Right ventricle myocardium superior (tissue), 1 donor: Measurements from ENCODE around the gene FAM98C. TPM values are rescaled to one million over a fixed set of nuclear protein-coding genes. Genes with fewer than 3 reads are reported as not detected.
"Not testable (repeated sequence)": the region's sequence is repeated elsewhere in the genome, so short reads cannot be mapped to it uniquely, and the experiment has no call there.

Experiments
- ATAC-seq: fragments of 200-7000 bp; cut with Tn5 transposase; one replicate; pipeline ENCODE4 v1.9.1; 2020; ENCODE audit warnings: mild to moderate bottlenecking; ENCODE audit not compliant: poor library complexity
- DNase-seq: peaks from one replicate; pipeline ENCODE4 v3.0.0-alpha.2; 2020
- intact Hi-C: fragments of 100-400 bp; cut with DNase I; formaldehyde crosslinking; loops from one replicate; pipeline ENCODE4 v1.11.2; 2022
- total RNA-seq: library from RNA; stranded (reverse); fragmentation: NEBNext Ultra II Directional; extraction: Animal tissue kit (Norgen Biotek cat#: 25700); gene quantifications from one replicate; pipeline ENCODE4 v1.2.1, GENCODE V29; 2021
- donor health status: DM: no; HTN: yes; CAD: no; lungs with severe emphysema.

The FAM98C gene
- total RNA-seq, 1 donor from 2014 or later, result 10.5 TPM

GRCh38 chr19:38389957-38390924 is 12.7 kb upstream of the FAM98C start:
- ATAC-seq, result no peak
- intact Hi-C loops, result no loop called here
- no peak for DNase-seq

DNA sequence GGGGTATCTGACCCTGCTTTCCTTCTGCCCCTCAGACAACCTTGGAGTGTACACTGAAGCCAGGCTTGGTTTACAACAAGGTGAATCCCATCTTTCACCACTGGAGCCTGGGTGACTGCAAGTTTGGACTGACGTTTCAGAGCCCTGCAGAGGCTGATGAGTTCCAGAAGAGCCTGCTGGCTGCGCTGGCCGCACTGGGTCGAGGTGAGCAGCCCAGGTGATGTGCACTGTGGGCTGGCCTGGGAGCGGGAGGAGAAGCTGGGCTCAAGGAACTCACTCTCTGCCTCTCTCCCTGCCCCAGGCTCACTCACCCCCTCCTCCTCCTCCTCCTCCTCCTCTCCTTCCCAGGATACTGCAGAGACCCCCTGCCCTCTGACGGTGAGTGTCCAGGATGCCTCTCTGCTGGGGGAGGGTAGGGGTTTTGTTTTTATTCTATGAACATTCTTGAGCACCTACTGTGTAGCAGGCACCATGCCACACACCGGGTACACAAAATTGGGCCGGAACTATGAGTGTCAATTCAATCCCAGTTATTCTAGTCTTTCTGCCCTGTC is 10.9 kb upstream of the FAM98C start:
- DNase-seq (no peak), ATAC-seq (no peak)
- intact Hi-C loops, result no loop called here

- intact Hi-C loops, result no loop called here
- DNase-seq, result no peak
Observed at GRCh38 chr19:38392707-38393308, 10.1 kb upstream of the FAM98C start.

GRCh38 chr19:38394488-38394887 is 8.4 kb upstream of the FAM98C start:
- intact Hi-C loops, result no loop called here
- no peak for ATAC-seq
- DNase-seq, result no peak

More at GRCh38 chr19:38392707-38393308, 10.1 kb upstream of the FAM98C start:
- ATAC-seq, result no peak

DNA sequence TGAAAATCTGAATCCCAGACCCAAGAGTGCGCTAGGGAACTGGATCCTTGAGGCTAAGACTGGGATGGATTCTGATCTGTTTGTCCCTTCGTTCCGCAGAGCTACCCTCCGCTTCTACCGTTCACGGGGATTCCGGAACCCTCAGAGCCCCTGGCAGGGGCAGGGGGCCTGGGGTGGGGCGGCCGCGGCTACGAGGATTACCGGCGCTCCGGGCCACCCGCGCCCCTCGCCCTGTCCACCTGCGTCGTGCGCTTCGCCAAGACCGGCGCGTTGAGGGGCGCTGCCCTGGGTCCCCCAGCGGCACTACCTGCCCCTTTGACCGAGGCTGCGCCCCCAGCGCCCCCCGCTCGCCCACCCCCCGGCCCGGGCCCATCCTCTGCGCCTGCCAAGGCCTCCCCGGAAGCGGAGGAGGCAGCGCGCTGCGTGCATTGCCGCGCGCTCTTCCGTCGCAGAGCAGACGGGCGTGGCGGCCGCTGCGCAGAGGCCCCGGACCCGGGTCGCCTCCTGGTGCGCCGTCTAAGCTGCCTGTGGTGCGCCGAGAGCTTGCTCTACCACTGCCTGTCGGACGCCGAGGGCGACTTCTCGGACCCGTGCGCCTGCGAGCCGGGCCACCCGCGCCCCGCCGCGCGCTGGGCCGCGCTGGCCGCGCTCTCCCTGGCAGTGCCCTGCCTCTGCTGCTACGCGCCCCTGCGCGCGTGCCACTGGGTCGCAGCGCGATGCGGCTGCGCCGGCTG is 7.3 kb upstream of the FAM98C start:
- intact Hi-C loops, result no loop called here
- no peak for ATAC-seq
- no peak for DNase-seq

- DNase-seq (no peak), ATAC-seq (no peak)
- intact Hi-C loops, result no loop called here
Observed at GRCh38 chr19:38399081-38399480, 3.8 kb upstream of the FAM98C start.

DNA sequence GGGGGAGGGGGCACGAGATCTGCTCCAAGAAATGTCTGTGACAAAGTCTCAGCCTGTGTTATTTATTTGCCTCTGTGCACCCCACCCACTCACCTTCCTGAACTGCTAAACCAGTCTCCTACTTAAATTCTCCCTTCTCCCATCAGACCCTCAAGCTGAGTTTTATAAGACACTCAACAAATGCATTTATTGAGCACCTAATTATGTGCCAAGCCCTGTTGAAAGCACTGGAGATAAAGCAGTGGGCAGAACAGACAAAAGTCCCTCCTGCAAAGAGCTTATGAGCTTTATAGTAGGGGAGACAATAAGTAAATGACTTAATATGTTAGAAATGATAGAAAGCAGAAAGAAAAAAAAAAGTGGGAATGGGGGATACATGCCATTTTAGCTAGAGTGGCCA is 3.4 kb upstream of the FAM98C start:
- no peak for DNase-seq
- no peak for ATAC-seq
- intact Hi-C loops, result no loop called here

DNA sequence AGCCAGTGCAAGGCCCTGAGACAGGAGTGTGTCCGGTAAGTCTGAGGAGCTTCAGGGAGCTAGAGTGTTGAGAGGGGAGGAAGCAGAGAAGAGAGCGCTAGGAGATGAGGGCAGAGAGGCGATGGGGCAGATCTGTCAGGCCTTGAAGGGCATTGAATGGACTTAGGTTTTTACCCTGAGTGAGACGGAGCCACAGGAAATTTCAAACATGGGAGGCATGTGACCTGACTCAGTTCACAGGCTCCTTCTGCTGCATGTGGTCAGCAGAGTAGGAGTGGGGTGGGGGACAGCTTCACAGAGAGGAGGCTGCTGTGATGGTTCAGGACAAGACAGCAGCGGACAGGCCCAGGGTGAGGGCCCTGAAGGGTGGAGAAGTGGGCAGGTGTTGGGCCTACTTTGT is 2.5 kb upstream of the FAM98C start:
- ATAC-seq, result no peak
- DNase-seq, result no peak
- intact Hi-C loops, result loop anchor here (5.0 to 10.0 kb wide), 2 partner anchors 232 to 524 kb away; no protein-coding TSS in a partner anchor

GRCh38 chr19:38401148-38401547 is 1.7 kb upstream of the FAM98C start:
- DNase-seq, result no peak
- intact Hi-C loops, result loop anchor here (5.0 to 10.0 kb wide), 2 partner anchors 231 to 524 kb away; no protein-coding TSS in a partner anchor
- ATAC-seq, result no peak

DNA sequence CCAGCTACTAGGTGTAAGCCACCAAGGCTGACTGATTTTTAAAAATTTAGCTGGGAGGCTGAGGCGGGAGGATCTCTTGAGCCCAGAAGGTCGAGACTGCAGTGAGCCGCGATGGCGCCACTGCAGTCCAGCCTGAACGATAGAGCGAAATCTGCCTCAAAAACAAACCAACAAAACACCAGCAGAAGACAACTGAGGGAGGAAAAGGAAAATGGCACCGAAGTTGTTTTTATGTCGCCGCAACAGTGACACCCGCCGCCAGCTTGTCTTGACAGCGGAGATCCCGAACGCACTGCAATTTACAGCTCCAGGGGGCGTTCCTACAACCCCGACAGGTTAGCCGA is 298 bp upstream of the FAM98C start:
- no peak for ATAC-seq
- no peak for DNase-seq
- intact Hi-C loops, result loop anchor here (5.0 to 10.0 kb wide), 2 partner anchors 230 to 522 kb away; no protein-coding TSS in a partner anchor

DNA sequence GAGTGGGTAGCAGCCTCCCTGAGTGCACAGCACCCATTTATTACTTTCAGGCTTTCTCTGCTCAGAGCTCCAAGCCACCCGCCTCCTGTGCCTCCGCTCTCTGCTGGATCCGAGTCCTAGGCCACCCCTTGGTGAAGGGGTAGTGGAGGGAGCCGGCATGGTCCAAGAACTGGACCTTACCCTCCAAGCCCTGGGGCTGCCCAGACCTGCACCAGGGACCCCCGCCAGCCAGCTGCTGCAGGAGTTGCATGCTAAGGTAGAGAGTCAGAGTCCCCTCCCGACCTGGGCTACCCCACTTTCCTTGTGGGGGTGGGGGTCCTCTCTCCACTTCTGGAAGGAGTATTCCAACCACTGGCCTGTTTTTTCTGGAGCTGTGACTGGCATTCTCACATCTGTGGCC is 2.0 kb downstream of the FAM98C start:
- no peak for DNase-seq
- intact Hi-C loops, result loop anchor here (5.0 to 10.0 kb wide), 2 partner anchors 227 to 520 kb away; no protein-coding TSS in a partner anchor
- no peak for ATAC-seq

DNA sequence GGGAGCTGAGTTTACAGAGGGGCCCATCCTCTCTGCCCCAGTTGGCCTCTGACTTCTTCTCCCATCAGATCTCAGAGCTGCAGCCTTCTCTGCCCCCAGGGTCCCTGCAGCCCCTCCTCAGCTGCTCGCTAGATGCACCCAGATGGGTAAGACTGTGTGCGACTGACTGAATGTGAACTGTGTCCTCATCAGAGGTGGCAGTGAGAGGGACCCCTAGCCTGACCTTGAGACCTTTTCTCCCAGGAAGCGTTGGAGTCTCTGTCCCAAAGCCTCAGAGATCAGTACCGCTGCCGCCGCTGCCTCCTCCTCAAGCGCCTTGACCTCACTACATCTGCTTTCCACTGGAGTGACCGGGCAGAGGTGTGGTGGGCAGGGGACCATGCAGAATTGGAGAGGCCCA is 2.4 kb downstream of the FAM98C start:
- DNase-seq (no peak), ATAC-seq (no peak)
- intact Hi-C loops, result loop anchor here (10.0 kb wide), 1 partner anchor 520 kb away; no protein-coding TSS in a partner anchor

DNA sequence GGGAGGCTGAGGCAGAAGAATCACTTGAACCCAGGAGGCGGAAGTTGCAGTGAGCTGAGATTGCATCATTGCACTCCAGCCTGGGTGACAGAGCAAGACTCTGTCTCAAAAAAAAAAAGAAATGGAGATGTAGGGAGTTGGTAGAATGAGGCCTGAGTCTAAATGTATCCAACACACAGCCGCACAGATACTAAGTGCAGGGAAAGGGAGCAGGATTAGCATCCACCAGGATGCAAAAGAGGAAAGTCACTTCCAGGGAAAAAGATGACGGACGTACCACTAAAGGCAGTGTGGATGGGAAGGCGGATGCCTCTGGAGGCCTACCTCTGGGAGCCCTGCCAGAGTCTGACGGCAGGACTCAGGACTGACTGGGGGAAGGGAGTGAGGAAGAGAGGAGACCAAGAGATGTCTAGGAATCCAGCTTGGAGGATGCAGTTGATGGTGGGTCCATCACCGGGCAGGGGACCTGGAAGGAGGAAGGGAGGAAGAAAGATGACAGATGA is 6.8 kb downstream of the FAM98C start:
- DNase-seq, result peak; percentile 65
- ATAC-seq, result peak; percentile 71
- intact Hi-C loops, result loop anchor here (10.0 kb wide), 1 partner anchor 515 kb away; no protein-coding TSS in a partner anchor

DNA sequence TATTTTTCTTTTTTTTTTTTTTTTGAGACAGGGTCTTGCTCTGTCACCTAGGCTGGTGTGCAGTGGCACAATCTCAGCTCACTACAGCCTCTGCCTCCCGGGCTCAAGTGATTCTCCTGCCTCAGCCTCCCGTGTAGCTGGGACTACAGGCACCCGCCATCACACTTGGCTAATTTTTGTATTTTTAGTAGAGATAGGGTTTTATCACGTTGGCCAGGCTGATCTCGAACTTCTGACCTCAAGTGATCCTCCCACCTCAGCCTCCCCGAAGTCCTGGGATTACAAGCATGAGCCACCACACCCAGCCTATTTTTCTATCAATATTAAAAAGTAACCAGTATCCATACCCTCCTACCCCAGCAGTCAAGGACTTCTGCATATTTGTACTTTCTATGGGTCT is 7.5 kb downstream of the FAM98C start:
- intact Hi-C loops, ATAC-seq, DNase-seq: not testable (repeated sequence)

- ATAC-seq (no peak), DNase-seq (no peak)
- intact Hi-C loops, result no loop called here
Observed at GRCh38 chr19:38411041-38411712, 8.3 kb downstream of the FAM98C start.

DNA sequence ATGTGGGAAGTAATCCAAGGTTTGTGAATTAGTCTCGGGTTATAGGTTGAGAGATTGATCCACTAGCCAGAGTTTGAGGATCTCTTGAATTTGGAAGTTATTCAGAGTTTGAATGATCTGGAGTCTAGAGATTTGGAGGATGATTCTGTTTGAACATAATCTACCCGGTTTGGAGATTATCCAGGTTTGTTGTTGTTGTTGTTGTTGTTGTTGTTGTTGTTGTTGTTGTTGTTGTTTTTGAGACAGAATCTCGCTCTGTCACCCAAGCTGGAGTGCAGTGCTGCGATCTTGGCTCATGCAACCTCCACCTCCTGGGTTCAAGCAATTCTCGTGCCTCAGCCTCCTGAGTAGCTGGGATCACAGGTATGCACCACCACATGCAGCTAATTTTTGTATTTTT is 9.0 kb downstream of the FAM98C start:
- ATAC-seq, intact Hi-C loops, DNase-seq: not testable (repeated sequence)

DNA sequence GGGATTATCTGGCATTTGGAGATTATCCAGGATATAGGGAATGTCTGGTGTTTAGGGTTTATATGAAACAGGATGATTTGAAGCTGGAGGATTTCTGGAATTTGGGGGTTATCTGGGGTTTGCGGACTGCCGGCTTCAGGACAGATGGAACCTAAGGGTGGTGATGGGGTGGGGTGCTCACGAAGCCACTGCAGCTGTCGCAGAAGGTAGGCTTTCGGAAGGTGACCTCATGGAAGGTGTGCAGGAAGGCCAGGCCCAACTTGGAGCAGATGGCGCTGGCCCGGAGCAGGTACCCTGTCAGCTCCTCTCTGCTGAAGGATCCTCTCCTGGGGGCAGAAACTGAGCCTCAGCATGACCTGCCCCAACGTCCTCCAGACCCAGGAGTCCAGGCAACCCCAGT is 9.6 kb downstream of the FAM98C start:
- ATAC-seq, result no peak
- intact Hi-C loops, result no loop called here

DNA sequence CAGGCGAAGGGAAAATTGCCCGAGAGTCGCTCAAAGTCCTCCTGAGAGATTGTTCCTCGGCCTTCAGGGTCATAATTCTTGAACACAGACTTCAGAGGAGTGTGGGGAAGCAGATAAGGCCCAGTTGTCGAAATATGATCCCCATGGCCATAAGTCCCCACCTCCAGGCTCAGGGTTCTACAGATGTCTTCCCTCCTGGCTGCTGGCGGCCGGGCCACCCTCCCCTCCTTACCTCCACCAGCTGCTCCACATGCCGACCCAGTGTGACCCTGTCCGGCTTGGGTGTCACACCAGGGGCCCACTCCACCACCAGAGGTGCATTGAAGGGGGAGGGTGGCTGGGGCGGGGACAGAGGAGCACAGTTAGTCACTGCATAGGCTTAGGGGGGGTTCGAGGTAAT is 10.1 kb downstream of the FAM98C start:
- DNase-seq (no peak), ATAC-seq (no peak)
- intact Hi-C loops, result no loop called here

More for the DNA sequence above, 9.6 kb downstream of the FAM98C start:
- no peak for DNase-seq
